GM21447 (cell line): ENCODE data around the gene NTM.
"Not testable (repeated sequence)": the region's sequence is repeated elsewhere in the genome, so short reads cannot be mapped to it uniquely, and the experiment has no call there.

Source experiments
- ATAC-seq: cut with Tn5 transposase; IDR thresholded peaks from one replicate; pipeline ENCODE4 v1.9.1; 2021; ENCODE audit not compliant: unreplicated experiment

The NTM gene

GRCh38 chr11:131421066-131421855 lies 50.8 kb downstream of the NTM start:
- no peak for ATAC-seq

DNA sequence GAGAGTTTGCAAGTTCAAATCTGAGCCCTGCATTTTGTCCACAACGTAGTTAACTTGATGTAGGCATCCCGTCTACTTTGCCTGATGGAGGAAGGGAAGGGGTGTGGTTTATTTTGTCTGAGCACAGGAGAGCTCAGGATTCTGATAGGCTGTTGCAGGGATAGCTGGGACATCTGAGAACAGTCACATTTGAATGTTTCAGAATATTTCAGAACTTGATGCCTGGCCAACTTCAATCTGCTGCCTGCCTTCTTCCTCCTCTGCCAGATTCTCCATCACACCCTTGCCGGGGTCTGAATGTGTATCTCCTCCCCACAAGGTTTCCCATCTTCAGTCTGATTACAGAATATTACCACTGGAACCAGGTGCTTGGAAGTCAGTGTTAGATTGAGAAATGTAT lies 51.6 kb downstream of the NTM start:
- ATAC-seq: no peak

- no peak for ATAC-seq
Observed at GRCh38 chr11:131422496-131422895, 52.1 kb downstream of the NTM start.

GRCh38 chr11:131423688-131424087 lies 53.3 kb downstream of the NTM start:
- ATAC-seq: no peak

- not testable (repeated sequence) for ATAC-seq
Observed at GRCh38 chr11:131424257-131424876, 54.0 kb downstream of the NTM start.

DNA sequence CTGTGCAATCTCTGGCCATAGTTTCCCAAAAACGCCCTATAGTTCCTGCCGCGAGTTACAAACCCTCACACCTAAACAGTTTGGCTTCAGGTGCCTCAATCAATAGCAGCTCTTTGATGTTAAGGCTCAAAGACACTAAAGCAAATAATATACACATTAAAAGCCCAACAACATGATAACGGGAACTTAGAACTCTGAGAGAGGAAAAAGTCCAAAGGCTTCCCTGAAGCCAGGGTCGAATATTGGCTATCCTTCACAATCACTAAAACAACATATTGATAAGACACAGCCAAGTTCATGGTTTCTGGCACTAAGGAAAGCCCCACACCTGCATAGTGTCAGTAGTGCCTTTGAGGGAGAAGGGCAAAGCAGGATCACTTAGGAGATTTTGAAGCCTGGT lies 54.9 kb downstream of the NTM start:
- ATAC-seq: no peak

- no peak for ATAC-seq
Observed at GRCh38 chr11:131428853-131429252, 58.4 kb downstream of the NTM start.

DNA sequence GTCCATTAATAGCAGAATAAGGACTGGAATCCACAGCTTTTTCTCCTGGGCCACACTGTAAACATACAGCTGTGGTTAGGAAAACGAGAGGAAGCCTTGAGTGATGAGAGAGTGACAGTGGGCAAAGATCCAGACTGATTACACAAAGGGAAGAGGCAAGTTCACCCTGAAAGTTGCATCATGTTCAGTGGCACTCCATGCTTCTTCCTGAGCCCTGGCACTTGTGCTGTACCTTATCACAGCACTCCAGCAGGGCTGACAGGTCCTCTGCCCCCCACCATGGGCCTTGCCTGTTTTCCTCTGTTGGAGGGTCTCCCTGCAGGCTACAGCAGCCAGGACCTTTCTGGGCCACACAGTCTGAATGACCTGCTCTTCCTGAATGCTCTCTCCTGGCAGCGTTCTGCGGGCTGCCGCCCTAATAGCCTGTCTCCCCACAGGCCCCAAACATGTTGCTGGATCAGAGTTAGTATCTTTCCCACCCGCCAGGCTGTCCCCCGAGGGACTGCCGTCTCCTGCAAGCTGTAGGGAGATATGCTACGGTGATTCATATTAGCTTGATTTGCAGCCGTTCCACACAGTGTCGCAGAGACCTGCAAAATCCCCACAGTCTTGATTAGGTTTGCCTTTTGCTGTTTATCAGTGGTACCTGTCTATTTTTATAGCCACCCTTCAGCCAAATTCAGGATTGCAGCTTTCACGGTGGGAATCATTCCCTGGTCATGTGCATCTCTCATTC lies 60.2 kb downstream of the NTM start:
- no peak for ATAC-seq

GRCh38 chr11:131441051-131441810 lies 70.8 kb downstream of the NTM start:
- ATAC-seq: no peak

DNA sequence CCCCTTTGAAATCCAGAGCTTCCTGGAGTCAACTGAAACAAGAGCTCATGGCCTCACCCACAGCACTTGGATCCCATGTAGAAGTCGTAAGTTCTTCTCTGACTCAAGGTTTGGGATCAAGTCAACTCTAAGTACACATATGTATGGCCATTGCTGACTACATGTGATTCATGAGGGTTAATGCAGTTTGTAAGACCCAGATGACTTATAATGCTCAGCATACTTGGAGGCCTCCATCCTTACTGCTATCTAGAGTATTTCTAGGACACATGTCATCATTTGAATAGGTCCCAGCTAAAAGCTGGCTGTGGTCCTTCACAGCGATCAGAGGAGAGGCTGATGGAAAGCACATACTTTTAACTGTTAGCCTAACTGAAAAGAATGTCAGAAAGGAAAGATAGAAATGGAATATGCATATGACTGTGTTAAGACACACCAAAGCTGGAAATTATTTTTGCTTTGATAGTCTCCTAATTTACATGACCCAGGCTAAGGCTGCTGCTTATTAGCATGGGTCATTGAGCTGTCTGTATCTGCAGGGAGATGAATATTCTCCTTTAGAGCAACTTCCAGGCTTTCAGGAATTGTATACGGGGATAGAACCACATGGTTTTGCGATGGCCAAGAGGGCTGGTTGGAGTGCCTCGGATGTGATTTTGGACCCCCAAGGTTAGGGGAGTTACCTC lies 76.3 kb downstream of the NTM start:
- ATAC-seq: no peak

DNA sequence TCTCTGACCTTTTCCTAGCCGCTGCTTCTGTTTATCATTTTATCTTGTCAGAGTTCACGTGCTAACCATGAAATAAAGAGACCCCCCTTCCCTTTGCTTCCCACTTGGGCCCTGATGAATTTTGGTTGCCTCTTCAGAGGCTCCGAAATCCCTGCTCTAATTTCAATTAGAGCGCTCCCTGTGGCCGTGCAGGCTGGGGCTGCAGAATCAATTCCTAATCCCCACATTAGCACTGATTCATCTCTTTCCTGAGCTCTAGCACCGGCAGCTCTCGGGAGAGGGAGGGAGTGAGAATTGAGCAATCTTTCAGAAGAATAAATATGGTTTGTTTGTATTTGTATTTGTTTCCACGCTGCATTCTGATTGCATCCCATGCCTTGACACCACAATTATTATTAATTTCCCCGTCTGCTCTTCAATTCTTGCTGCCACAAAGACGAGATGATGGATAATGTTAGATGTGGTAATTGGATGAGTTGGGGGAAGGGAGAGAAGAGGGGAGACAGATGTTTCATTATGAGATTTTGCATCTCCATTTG lies 76.9 kb downstream of the NTM start:
- no peak for ATAC-seq

DNA sequence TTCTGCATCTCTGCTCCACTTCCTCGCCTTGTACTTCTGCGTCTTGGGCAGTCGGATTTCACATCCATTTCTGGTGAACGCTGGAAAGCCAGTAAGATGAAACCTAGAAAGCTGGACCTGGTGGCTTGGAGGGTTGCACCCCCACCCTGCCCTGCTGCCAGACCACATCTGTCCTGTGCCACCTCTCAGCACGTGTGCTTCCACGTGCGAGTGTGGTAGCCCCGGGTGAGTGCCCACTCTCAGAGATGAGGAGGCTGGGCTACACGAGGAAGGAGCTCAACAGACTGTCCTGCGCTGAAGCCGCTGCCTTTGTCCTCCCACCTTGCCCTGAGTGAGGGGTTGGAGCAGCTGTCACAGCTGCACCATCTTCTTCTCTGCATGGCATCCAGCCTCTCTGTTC lies 77.5 kb downstream of the NTM start:
- ATAC-seq: no peak

GRCh38 chr11:131449036-131450019 lies 78.9 kb downstream of the NTM start:
- no peak for ATAC-seq

DNA sequence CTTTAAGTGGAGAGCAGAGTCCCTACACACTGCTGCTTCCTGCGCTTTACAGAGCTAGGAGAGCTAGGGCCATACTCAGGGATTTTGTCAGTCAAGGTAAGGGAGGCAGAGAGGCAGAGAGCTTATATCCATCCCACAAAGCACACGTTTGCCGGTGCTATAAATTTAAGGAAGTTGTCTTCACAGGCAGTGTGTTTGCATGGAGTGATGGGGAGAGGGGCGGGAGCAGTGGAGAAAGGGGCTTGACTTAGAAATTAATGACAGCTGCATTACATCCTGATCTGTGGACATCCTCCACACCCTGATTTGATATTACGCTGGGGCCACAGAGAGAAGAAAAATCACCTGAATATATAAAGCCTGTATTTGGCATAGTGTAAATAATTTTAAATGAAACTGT lies 84.1 kb downstream of the NTM start:
- ATAC-seq: no peak

DNA sequence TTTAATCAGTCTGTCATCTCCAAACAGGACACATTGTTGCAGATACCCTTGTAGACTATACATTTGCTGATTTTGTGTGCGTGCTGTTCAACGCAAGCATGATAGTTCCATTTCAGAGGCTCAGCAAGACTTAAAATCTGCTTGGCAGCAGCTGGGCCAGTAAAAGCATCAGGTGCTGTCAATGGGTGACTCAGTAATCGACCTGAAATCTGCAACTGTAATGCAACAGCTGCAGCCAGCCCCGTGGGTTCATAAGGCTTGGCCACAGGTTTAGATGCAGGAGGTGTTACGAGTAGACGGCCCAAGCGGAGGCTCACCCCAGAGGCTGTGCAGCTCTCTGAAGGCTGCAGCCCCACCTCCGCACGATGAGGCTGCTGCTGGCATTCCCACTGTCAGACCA lies 84.6 kb downstream of the NTM start:
- ATAC-seq: no peak

GRCh38 chr11:131455843-131456704 lies 85.7 kb downstream of the NTM start:
- no peak for ATAC-seq

- ATAC-seq: no peak
Observed at GRCh38 chr11:131457163-131457562, 86.7 kb downstream of the NTM start.

GRCh38 chr11:131458421-131458820 lies 88.0 kb downstream of the NTM start:
- ATAC-seq: no peak
